Neural progenitor cell (in vitro differentiated cells): ENCODE results near the gene DUSP19. TPM values are rescaled to one million over a fixed set of nuclear protein-coding genes. Genes with fewer than 3 reads are reported as not detected.

Experiments used
- DNase-seq: peaks from one replicate; pipeline ENCODE4 v3.0.0-alpha.2; 2016; ENCODE audit warnings: low spot score
- H2AFZ ChIP-seq: fragments of 200-600 bp; sonication (generic); replicated peaks from 2 replicates; pipeline ENCODE4 v1.6.1; 2016; ENCODE audit warnings: antibody characterized with exemption
- H3F3A ChIP-seq: fragments of 200-600 bp; sonication (generic); 2 replicates; pipeline ENCODE4 v1.6.1; 2016; ENCODE audit warnings: antibody characterized with exemption, low read depth
- H3K27ac ChIP-seq: fragments of 200-600 bp; sonication (generic); 2 replicates; pipeline ENCODE4 v1.5.1; 2016; ENCODE audit warnings: mild to moderate bottlenecking
- H3K27me3 ChIP-seq: fragments of 200-600 bp; sonication (generic); 2 replicates; pipeline ENCODE4 v1.6.1; 2016; ENCODE audit warnings: mild to moderate bottlenecking, moderate library complexity
- H3K36me3 ChIP-seq: fragments of 200-600 bp; sonication (generic); 2 replicates; pipeline ENCODE4 v1.5.1; 2016
- H3K4me1 ChIP-seq: fragments of 200-600 bp; sonication (generic); 2 replicates; pipeline ENCODE4 v1.6.1; 2016; ENCODE audit warnings: mixed run types
- H3K4me2 ChIP-seq: fragments of 200-600 bp; sonication (generic); 2 replicates; pipeline ENCODE4 v1.6.1; 2016
- H3K4me3 ChIP-seq: fragments of 200-600 bp; sonication (generic); 2 replicates; pipeline ENCODE4 v1.5.1; 2016
- H3K79me2 ChIP-seq: fragments of 200-600 bp; sonication (generic); 2 replicates; pipeline ENCODE4 v1.6.1; 2016; ENCODE audit warnings: low read depth
- H3K9ac ChIP-seq: fragments of 200-600 bp; sonication (generic); 2 replicates; pipeline ENCODE4 v1.6.1; 2016
- H3K9me3 ChIP-seq: fragments of 200-600 bp; sonication (generic); 2 replicates; pipeline ENCODE4 v1.5.1; 2016; ENCODE audit warnings: low read depth
- H4K20me1 ChIP-seq: fragments of 200-600 bp; sonication (generic); 2 replicates; pipeline ENCODE4 v1.6.1; 2016; ENCODE audit warnings: low read depth
- H3K27ac Mint-ChIP-seq: 3 replicates; pipeline ENCODE4 v1.8.0; 2021; ENCODE audit warnings: mixed read lengths
- H3K27me3 Mint-ChIP-seq: 2 replicates; pipeline ENCODE4 v1.8.0; 2022; ENCODE audit warnings: low read depth, mild to moderate bottlenecking, inconsistent platforms, moderate library complexity, mixed read lengths; ENCODE audit not compliant: insufficient read depth
- H3K36me3 Mint-ChIP-seq: 3 replicates; pipeline ENCODE4 v1.8.0; 2021; ENCODE audit warnings: mixed read lengths
- H3K4me1 Mint-ChIP-seq: 3 replicates; pipeline ENCODE4 v1.8.0; 2021; ENCODE audit warnings: mixed read lengths
- H3K4me3 Mint-ChIP-seq: 3 replicates; pipeline ENCODE4 v1.8.0; 2021; ENCODE audit warnings: mild to moderate bottlenecking, moderate library complexity, mixed read lengths
- H3K9me3 Mint-ChIP-seq: 3 replicates; pipeline ENCODE4 v1.8.0; 2020; ENCODE audit warnings: mixed read lengths
- CTCF ChIP-seq: fragments of 200-600 bp; sonication (generic); IDR thresholded peaks from 2 replicates; pipeline ENCODE4 v1.5.1; 2017; ENCODE audit warnings: antibody characterized with exemption, mild to moderate bottlenecking
- EZH2 ChIP-seq: fragments of 200-600 bp; sonication (generic); IDR thresholded peaks from 2 replicates; pipeline ENCODE4 v1.6.1; 2017; ENCODE audit warnings: antibody characterized with exemption, mild to moderate bottlenecking, moderate library complexity
- EZH2phosphoT487 ChIP-seq: fragments of 200-600 bp; sonication (generic); IDR thresholded peaks from 2 replicates; pipeline ENCODE4 v1.6.1; 2017; ENCODE audit warnings: antibody characterized with exemption
- total RNA-seq: library from RNA; depleted of rRNA; stranded (reverse); fragments of >200 nt; gene quantifications from 2 replicates; pipeline ENCODE4 v1.2.3, GENCODE V29; 2015; ENCODE audit warnings: low replicate concordance

The DUSP19 gene
- total RNA-seq, 1 donor from 2014 or later = 6.7 TPM

DNA sequence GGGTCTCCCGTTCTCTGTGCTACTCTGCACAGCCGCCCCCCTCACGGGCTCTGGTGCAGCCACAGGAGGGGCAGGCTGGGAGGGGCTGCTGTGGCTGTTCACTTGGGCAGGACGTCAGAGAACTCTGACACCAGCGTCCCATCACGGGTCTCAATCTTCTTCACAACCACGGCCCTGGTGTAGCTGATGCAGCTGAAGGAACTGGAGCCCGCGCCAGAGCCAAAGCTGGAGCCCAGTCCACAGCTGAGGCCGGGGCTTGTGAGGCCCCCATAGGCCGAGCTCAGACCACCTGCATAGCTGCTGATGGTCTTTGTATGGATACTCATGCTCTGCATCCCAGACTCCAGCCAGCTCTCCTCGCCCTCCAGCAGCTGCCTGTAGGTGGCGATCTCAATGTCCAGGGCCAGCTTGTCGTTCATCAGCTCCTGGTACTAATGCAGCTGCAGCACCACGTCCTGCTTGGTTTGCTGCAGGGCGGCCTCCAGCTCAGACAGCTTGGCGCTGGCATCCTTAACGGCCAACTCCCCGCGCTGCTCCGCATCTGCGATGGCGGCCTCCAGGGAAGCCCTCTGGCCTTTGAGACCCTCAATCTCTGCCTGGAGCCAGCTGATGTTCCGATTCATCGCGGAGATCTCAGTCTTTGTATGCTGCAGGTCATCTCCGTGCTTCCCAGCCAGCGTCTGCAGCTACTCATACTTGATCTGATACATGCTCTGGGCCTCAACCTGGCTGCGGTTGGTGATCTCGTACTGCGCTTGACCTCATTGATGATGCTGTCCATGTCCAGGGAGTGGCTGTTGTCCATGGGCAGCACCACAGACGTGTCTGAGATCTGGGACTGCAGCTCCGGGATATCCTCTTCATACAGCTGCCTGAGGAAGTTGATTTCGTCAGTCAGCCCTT, 7.4 kb upstream of the DUSP19 start:
- H4K20me1 ChIP-seq = no peaks in the 10 kb centered on the region
- no peak overlapping the region for H3K4me2 ChIP-seq
- H3K79me2 ChIP-seq = no peaks in the 10 kb centered on the region
- Mint-ChIP-seq H3K4me1 (no peaks in the 10 kb centered on the region), H3K36me3 (no peaks in the 10 kb centered on the region), H3K27me3 (peaks cover 3% of the 10 kb centered on the region), H3K4me3 (no peak overlapping the region), H3K27ac (no peak overlapping the region), H3K9me3 (peaks cover 11% of the 10 kb centered on the region)
- DNase-seq = peak; percentile 76
- no peaks in the 10 kb centered on the region for H3K36me3 ChIP-seq
- H3K27me3 ChIP-seq = no peaks in the 10 kb centered on the region
- H3K9me3 ChIP-seq = no peaks in the 10 kb centered on the region
- H3K9ac ChIP-seq = no peak overlapping the region
- no peak overlapping the region for H3K27ac ChIP-seq
- peak overlapping the region; percentile 89 for H2AFZ ChIP-seq
- TF ChIP-seq EZH2phosphoT487 (no peak), EZH2 (no peak), CTCF (peak; percentile 66)
- H3K4me3 ChIP-seq = no peak overlapping the region
- H3F3A ChIP-seq = no peaks in the 10 kb centered on the region
- no peaks in the 10 kb centered on the region for H3K4me1 ChIP-seq

- no peak overlapping the region for H3K4me3 Mint-ChIP-seq
- H4K20me1 ChIP-seq = no peaks in the 10 kb centered on the region
Observed at GRCh38 chr2:183072177-183072576, 6.4 kb upstream of the DUSP19 start.

DNA sequence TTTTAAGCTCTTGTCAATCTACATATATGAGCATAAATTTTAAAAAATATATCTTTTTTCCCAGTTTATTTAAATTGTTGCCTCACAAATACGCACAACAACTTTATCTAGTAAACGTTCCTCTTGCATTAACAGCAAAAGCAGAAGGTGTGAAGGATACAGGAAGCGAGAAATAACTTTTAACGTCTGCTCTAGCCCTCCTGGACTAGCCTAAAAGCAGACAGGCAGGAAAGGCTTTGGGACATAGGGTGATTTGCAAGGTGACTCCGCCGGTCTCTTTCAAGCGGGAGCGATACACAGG, 434 bp upstream of the DUSP19 start:
- Histone ChIP-seq H3K79me2 (no peaks in the 10 kb centered on the region), H4K20me1 (no peaks in the 10 kb centered on the region), H3K4me2 (peak overlapping the region; percentile 74), H3K27me3 (no peaks in the 10 kb centered on the region), H3K9me3 (no peaks in the 10 kb centered on the region), H3K4me1 (peaks cover 4% of the 10 kb centered on the region), H3F3A (peaks cover 5% of the 10 kb centered on the region), H3K36me3 (no peaks in the 10 kb centered on the region), H3K27ac (no peak overlapping the region), H2AFZ (peak overlapping the region; percentile 98), H3K4me3 (peak overlapping the region; percentile 61), H3K9ac (no peak overlapping the region)
- Mint-ChIP-seq H3K27ac (peak overlapping the region; percentile 47), H3K9me3 (no peaks in the 10 kb centered on the region), H3K27me3 (peaks cover 4% of the 10 kb centered on the region), H3K4me3 (peak overlapping the region; percentile 92), H3K4me1 (peaks cover 7% of the 10 kb centered on the region), H3K36me3 (no peaks in the 10 kb centered on the region)
- DNase-seq = no peak
- TF ChIP-seq EZH2 (no peak), CTCF (no peak), EZH2phosphoT487 (no peak)

More at GRCh38 chr2:183072177-183072576, 6.4 kb upstream of the DUSP19 start:
- Histone ChIP-seq H3F3A (peaks cover under 1% of the 10 kb centered on the region), H3K4me3 (no peak overlapping the region), H3K4me2 (no peak overlapping the region), H3K4me1 (no peaks in the 10 kb centered on the region), H3K27ac (no peak overlapping the region), H3K36me3 (no peaks in the 10 kb centered on the region), H3K9me3 (no peaks in the 10 kb centered on the region), H2AFZ (no peak overlapping the region), H3K27me3 (no peaks in the 10 kb centered on the region), H3K9ac (no peak overlapping the region), H3K79me2 (no peaks in the 10 kb centered on the region)
- Mint-ChIP-seq H3K27me3 (peaks cover 3% of the 10 kb centered on the region), H3K27ac (no peak overlapping the region), H3K36me3 (no peaks in the 10 kb centered on the region), H3K9me3 (peaks cover 11% of the 10 kb centered on the region), H3K4me1 (no peaks in the 10 kb centered on the region)
- no peak for DNase-seq
- no peak for TF ChIP-seq EZH2
- no peak for TF ChIP-seq EZH2phosphoT487
- no peak for TF ChIP-seq CTCF
